GM23338 (cell line): ENCODE measurements around the gene SEMA6D.

ENCODE experiments used
- CTCF ChIP-seq, 2 experiments: fragments of 200-600 bp in 1 of 2; sonication (generic) in 1 of 2; conservative IDR thresholded peaks; 2 replicates each; pipeline versions ENCODE4 v1.5.1 to v1.6.1; 2016 to 2017; ENCODE audit warnings: antibody characterized with exemption in 2 of 2, low read depth in 2 of 2, mild to moderate bottlenecking in 2 of 2, moderate library complexity in 1 of 2
- EZH2 ChIP-seq: fragments of 200-600 bp; sonication (generic); IDR thresholded peaks from one replicate; pipeline ENCODE4 v1.8.0; 2017; ENCODE audit warnings: antibody characterized with exemption, mild to moderate bottlenecking, low read depth; ENCODE audit not compliant: unreplicated experiment
- EZH2phosphoT487 ChIP-seq: fragments of 200-600 bp; sonication (generic); IDR thresholded peaks from one replicate; pipeline ENCODE4 v1.8.1; 2018; ENCODE audit warnings: antibody characterized with exemption; ENCODE audit not compliant: unreplicated experiment
- JUNB ChIP-seq: IDR thresholded peaks from one replicate; pipeline ENCODE4 v1.6.1; 2016; ENCODE audit warnings: antibody characterized with exemption; ENCODE audit not compliant: unreplicated experiment
- POLR2AphosphoS5 ChIP-seq: IDR thresholded peaks from 2 replicates; pipeline ENCODE4 v1.6.1; 2016; ENCODE audit warnings: antibody characterized with exemption, low read depth

GRCh38 chr15:47755941-47756340 lies 38.6 kb downstream of the SEMA6D start:
- TF ChIP-seq CTCF (conservative IDR thresholded peaks at IDR 0.05; ENCODE audit: low read depth in 2 of 2) (no peak), JUNB (no peak), EZH2phosphoT487 (no peak), POLR2AphosphoS5 (no peak), EZH2 (no peak)
